Measurements from ENCODE around the gene ARSJ.

ARSJ gene

DNA sequence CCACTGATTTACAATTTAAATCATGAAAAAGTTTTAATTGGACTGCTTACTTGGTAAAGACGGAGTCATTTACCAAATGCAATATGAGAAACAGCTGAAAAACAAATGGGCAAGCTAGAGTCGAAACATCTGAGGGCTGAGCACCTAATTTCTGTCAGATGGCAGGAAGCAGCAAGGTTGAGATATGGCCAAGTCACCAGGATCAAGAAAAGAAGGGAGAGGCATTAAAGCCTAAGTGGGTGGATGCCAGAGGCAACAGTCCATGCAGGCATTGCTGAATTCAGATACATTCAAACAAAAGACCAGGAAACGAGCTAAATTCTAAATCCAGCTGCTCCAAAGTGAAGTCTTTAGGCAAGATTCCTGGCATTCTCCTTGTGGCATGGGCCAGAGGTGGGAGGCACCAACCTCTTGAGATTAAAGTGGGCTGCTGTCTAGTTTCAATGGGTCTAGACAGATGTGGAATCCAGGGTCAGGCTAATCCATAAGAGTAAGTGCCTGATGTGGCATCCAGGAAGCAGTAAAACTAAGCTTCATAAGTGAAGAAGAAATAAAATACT lies 8.0 kb upstream of the ARSJ start:
- no peak for DNase-seq (ENCODE audit: low spot score)

DNA sequence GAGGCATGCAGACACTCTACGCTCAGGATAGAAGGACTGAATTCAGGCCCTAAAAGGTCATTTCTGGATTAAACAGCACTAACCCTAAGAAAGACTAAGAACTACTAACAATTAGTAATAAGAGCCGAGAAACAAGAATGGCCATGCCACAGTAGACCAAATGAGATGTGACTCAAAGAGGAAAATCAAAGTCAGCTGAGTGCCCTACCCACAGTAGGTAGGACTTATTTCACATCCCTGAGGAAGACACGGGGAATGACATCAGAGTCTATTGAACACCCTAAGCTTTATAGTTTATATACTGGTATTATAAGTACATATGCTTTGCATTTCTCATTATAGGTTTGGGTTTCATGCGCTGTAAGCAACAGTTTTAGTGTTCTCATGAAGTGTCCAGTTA lies 2.7 kb upstream of the ARSJ start:
- DNase-seq (ENCODE audit: low spot score): no peak

DNA sequence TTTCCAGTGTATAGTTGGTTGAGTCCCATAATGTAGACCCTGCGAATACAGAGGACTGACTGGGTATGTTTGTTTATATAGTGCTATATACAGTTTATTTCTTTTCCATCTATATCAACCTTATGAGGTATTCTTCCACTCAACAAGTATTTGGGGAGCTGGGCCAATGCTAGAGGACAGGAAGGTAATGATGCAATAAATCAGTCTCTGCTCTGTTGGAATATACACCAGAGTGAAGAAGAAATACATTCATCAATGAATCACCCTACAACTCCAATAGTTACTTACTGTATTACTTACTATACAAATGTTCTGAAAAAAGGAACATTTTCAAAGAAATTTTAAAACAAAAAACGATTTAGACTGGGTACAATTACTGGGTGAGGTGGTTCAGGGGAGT lies 2.1 kb upstream of the ARSJ start:
- DNase-seq (ENCODE audit: low spot score): no peak

DNA sequence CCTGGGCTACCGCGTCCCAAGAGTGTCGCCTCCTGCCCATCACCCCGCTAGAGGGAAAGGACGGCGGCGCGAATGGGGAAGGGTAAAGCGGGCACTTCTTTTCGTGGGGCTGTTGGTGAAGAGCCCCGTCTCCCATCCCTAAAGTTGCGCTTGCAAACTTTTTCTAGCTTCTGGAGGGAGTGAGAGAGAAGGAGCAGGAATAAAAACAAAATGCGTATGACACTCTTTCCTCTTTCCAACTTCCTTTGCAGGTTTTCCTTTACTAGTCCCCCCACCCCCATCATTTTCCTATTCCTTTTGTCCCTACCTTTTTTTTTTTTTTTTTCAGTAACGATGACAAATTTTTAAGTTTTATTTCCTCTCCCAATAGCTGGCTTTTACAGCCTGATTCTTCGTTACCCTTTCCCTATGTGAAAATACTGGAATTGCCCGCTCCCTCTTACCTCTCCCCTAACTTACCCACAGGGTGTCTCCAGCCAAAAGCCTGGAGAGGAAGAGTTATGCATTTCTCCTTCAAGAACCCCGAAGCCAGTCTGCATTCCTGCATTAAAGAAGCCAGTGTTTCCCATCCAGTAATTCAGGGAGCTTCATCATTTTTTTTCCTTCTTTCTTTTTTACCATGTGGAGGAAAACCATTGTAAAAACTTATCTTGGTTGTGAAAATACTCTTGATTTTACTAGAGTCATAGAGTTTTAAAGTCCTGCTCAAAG lies 613 bp upstream of the ARSJ start:
- no peak for DNase-seq (ENCODE audit: low spot score)

DNA sequence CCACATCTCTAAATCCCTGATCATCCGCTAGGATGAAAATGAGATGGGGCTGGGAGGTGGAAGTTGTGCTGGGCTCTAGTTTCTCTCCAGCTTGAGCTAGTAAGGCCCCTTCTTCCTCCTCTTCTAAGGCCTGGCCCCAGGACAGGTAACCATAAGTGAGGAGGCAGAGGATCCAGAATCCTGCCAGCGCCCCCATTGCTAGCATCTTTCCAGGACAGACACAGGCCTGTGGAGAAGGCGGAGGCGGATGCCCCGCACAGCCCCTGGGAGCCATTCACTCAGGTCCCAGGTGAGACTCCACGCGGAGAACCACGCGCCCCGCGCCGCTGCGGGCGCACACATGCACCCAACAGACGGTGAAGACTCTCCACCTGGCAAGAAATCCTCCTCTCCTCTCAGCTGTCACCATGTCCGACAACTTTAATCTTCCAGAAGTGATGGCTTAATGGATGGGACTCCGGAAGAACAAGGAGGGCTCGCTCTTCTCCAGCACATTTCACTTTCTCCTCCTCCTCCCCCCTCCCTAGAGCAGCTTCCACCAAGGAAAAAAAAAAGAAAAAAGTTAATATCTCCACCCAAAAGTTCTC lies 793 bp downstream of the ARSJ start:
- no peak for DNase-seq (ENCODE audit: low spot score)

DNA sequence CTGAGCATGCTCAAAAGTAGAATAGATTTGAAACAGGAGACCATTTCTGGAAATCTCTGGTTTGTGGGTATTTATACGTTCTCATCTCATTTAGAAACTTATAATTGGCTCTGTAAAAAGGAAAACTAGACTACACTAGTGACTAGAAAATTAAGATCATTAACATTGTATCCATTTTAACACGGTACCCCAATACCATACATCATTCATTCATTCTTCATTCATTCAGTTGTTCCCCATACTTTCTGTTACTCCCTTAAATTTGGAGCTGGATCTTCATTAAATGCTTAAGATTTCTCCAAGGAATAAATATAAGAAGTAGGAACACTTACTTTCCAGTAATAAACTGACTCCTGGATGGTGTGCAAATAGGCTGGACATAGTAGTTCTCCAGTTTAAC lies 1.3 kb downstream of the ARSJ start:
- DNase-seq (ENCODE audit: low spot score): no peak

DNA sequence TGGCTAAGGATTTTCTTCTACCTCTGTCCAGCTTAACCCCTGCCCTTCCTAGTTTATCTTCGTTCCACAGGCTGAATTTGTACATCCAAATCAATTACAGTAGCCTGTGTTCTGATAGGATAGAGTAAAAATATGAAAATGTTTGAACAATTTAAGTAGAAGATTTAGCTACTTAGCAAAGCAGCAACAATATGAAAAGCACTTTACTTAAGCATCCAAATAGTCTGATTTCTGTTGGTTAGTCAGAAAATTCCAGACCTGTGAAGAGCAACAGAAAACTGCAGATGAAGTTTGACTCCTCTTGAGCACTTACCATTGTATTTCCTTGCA lies 2.0 kb downstream of the ARSJ start:
- no peak for DNase-seq (ENCODE audit: low spot score)

DNA sequence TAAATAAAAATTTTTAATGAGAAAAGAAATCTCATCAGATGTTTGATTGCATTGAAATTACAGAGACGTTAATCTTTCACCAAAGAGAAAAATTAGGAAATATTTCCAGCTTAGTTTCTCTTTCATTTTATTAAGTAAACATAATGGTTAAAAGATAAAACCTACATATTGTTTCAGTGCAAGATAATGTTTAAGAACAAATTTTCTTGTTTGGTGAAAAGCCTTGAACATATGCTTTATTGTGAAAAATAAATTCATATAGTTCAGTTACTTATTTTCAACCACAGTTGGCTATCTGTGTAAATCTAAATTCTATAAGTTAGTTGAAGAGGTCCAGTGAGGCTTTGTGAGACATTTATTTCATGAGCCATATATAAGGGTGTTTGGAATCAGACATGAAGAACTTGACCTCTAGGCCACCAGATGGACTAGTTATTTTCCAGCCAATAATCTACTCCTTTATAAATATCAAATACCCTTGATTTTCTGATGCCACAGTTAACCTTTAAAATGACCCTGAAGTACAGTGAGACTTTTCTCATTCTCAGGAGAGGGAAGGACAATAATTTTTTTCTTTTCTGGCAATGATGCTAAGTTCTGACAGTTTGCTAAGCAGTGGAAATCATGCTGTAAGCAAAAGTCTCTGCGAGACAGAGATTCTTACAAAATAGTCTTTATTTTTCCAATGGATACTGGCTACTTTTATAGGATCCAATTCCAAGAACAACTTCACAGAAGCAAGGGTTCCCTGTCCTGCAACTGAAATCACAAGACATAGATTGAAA lies 2.5 kb downstream of the ARSJ start:
- no peak for DNase-seq (ENCODE audit: low spot score)

DNA sequence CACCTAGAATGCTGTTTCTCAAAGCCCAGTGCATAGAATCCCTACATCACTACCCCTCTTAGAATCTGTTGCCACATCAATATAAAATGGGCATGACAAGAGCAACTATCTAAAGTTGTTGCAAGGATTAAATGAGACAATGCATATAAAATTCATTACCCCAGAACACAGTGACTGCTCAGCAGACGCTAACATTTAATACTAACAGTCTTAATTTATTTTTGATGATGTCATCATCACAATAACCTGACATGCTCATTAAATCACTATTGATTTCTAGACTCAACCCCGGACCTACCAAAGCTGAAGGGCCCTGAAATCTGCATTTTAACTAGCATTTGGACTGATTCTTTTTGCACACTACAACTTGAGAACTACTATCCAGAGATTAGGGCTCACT lies 3.9 kb downstream of the ARSJ start:
- no peak for DNase-seq (ENCODE audit: low spot score)

DNA sequence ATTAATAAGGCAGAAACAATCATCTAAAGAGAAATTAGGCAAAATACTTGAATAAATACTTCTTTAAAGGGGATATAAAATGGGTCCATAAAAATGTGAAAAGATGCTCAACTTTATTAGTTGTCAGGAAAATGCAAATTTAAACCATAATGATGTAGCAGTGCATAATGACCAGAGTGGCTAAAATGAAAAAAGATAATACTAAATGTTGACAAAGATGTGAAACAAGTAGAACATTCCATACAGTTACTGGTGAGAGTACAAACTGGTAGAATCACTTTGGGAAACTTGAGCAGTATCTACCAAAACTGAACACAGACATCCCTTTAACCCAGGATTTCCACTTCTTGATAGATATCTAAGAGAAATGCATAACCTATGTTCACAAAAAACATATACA lies 5.0 kb downstream of the ARSJ start:
- DNase-seq (ENCODE audit: low spot score): no peak

DNA sequence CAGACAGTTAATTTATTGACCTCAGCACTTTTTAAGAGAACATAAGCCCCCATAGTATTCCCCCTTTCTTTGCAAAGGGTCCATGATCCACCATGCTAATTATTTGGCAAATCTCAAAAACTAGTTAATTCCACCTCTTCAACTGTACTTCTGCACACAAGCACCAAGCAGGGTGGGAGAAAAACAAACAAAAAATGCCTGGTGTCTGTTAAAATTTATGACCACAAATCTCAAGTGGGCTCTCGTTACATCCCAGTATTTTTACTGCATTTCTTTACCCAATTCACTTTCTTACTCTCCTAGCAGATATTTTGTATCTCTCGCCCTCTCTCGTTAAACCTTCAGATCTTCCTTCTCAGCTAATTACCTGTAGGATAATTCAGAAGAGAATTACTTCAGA lies 6.1 kb downstream of the ARSJ start:
- DNase-seq (ENCODE audit: low spot score): no peak

DNA sequence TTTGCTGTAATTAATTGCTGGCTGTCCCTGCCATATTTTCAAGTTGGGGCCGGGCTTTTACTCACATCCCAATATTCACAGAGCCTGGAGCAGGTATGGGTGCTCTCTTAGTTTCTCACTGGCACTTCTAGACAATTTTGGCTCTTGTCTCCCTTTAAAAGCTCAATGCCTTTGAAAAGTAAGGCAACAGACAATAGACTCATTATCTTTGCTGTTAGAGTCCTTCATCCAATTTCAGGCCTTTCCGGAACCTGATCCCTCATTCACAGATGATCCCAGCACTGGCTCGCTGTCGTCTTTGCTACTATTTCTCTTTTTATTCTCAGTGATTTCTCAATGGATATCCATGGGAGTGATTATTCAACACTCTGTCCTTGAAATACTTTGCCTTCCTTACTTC lies 6.7 kb downstream of the ARSJ start:
- DNase-seq (ENCODE audit: low spot score): no peak

DNA sequence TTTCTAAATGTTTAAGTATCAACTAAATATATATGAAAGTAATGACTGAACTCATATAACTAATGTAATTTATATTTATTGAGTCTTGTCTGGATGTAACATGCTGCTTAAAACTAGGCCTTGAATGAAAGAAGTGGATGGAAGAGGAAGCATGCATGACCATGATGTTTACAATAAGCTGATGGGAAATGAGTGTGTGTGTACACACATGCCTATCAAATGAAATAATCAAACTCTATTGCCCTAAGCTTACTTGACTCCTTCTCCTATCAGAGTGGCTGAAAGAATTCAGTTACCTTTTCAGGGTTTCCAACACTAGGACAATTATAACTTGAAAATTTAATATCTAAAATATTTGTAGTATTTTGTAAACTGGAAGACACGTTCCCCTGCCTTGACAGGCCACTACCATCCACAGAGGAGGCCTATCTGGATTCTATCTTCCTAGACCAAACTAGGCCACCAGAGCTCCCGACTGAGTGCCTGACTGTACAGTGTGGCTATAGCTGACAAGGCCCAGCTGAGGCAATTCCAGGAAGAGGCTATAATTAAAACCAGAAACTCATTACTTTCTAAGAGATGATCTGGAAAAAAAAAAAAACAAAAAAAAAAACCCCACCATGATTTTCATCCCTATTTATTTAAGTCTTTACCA lies 7.6 kb downstream of the ARSJ start:
- DNase-seq (ENCODE audit: low spot score): no peak

DNA sequence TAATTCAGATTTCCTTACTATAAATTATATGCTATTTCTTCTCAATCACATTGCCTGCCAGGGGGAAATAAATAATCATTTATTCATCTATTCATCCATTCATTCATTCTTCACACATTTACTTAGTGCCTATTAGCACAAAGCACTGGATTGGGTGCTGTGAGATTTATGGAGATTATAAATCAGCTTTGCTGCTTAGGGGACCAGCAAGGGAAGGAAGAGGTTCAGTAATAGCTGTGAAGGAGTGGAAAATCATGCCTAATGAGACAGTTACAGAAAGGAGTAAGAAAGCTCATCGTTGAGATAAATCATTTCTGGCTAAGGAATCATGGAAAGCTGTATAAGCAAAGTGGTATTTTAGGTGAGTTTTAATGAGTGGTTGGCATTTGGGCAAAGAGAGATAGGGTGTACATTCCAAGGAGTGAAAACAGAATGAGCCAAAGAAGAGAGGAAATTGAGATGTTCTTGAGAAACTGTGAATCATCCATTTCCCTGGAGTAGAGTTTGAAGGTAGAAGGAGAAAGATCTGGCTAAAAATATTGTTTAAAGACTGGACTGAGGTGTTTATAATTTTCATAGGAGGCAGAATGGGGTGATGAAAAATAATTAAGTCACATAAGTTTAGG lies 9.6 kb downstream of the ARSJ start:
- DNase-seq (ENCODE audit: low spot score): no peak

DNA sequence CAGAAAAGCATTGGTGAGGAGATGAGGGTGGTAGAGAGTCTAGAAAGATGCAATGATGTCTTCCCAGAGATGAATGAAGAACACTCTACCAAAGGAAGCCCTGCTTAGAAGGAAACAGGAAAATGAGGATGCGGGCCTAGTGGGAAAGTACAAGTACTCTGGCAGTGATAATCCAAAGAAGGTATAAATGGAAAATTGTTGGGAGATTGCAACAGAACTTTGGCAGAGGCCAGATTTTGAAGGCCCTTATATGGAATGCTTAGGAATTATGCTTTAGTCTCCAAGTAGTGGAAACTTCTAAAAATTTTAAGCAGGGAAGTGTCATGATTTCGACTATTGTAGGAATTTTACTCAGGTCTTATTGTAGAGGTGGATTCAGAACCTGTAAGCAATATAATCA lies 11.0 kb downstream of the ARSJ start:
- DNase-seq (ENCODE audit: low spot score): no peak

DNA sequence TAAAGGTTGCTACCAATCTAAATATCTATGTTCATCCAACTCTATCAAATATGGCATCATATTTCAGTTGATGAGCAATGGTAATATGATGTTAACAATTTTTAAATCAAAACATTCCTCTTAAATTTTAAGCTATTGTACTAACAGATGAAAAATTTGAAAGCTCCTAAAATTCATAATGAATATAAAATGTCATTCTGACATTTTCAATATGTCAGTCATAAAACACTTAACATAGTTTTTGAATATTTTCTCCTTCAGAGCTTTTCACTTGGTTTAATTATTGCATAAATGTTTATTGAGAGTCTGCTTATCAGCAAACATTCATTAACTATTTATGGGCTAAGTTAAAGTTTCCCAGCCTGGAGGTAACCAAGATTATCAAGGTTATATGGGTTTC lies 11.8 kb downstream of the ARSJ start:
- no peak for DNase-seq (ENCODE audit: low spot score)

DNA sequence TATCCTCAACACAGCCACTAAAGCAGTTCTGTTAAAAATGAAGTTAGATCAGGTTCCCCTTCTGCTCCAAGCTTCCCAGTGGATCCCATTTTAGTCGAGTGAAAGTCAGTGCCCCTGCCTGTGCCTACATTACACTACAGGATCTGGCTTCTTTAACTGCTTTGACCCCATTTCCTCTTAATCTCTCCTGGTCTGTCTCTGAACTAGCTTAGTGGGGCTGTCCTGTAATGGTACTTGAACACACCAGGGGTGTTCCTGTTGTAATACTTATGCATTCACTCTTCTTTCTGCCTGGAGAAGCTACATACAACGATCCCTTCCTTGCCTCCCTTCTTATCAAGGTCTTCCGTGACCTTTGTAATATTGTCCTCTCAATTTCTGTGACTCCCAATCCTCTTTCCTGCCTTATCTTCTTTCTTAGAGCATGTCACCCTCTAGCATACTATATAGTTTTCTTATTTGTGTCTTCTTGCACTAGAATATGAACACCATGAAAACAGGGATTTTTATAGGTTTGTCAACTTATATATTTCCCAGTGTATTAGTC lies 16.7 kb downstream of the ARSJ start:
- no peak for DNase-seq (ENCODE audit: low spot score)

DNA sequence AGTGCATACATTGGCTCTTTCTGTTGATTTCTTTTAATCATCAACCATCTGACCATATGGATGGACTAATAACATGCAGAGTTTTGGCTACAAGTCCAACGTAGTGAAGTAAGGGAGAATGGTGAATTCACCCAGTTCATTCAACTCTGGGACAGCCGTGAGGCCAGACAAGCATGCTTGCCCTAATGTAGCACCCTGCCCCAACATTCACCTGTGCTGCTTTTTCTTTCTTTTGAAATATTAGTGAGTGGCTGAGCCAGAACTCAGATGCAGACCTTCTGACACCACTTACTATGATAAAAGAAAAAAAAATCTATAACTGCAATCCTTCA lies 17.5 kb downstream of the ARSJ start:
- DNase-seq (ENCODE audit: low spot score): no peak

DNA sequence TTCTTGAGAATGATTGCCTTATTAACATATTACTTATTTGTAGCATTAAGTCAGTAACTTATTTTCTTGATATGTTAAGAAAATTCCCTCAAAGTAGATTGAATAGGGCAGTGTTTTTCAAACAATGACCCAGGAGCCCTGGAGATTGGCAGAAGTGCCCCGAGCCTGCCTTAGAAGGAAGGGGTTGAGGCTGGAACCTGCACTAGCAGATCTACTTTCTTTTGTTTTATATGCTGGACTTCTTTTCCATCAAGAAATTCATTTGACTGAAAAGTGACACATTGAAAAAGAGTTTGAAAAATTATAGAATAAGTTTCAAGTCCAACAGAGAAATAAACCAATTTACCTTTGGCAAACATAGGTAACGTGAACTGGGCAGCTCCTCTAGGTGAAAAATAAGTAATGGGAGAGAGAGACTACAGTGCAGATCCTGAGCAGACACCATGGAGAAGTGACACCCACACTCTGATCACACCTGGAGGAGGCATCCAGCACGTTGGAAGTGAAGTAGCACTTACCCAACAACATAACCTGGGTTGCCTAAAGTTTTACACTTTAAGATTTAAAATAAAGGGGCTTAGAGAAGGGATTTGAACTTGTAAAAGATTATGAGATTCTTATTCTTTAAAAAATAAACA lies 18.6 kb downstream of the ARSJ start:
- DNase-seq (ENCODE audit: low spot score): no peak

DNA sequence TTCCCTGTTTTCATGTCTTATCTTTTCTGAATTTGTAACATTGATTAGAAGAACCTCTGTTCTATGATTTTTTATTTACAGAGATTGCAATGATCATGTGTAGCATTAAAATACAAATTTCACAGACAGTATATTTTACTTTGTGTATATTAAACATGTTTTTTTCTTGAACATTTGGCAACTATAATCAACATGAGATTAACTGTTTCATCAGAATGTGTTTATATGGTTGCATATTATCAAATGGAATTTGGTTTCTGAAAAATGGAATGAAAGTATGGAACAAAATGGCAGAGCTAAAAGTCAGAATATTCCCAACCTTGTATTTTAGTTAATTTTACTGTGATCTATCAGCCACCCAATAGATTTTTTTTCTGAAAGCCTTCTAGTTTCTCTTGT lies 19.9 kb downstream of the ARSJ start:
- no peak for DNase-seq (ENCODE audit: low spot score)

DNA sequence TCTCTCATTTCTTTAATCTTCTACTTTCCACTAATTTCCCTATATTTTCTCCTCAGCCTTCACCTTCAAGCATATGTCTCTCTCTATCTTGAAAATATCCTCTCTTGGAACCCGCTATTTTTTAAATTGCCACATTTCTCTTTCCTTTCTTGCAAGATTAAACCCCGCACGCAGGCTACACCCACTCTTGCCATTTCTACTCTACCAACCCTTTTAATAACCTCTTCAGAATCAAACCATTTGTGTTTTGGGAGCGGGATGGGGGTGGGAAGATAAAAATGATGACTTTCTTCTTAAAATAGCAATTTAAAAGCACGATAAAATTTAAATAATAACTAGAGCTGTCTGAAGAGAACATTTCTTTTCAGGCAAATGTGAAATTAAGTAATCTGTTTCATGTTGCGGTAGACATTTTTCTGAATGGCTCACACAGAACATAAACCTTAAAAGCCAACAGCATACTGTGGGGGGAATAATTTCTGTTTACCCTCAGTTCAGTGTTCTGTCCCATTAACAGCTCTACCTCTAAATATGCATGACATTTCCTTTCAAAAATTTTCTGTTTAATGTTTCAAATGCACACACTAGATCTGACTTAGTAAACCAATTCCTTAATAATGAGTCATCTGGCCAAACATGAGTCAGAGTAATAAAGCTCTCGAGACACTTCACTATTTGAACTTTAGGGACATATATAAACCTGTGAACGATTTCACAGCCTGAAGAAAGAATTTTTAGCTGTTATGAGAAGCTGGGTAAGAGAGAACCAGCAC lies 20.5 kb downstream of the ARSJ start:
- no peak for DNase-seq (ENCODE audit: low spot score)
